K562 (cell line): ENCODE data around the gene NOTO. TPM values are rescaled to one million over a fixed set of nuclear protein-coding genes. Genes with fewer than 3 reads are reported as not detected.

Experiments used
- ATAC-seq: fragments of 200-7000 bp; cut with Tn5 transposase; 3 replicates; pipeline ENCODE4 v1.9.1; 2020; ENCODE audit warnings: moderate library complexity
- BruUV-seq: library from RNA; stranded (reverse); fragments of 400-500 nt; replicated peaks from 2 replicates; lab custom pipeline; 2021; lab: Mats Ljungman, UMichigan
- CTCF ChIA-PET: fragments of 300-600 bp; formaldehyde crosslinking; extraction: SDS; loops from one replicate; lab custom pipeline; 2021; ENCODE audit warnings: low intra/inter-chr PET ratio; lab: Yijun Ruan, JAX
- POLR2A ChIA-PET: fragments of 300-600, 350-650 bp; sonication (Branson Sonifier 250); formaldehyde crosslinking; extraction: SDS; loops from one replicate; lab custom pipeline; 2021; ENCODE audit warnings: antibody characterized with exemption, inconsistent platforms; lab: Yijun Ruan, JAX
- DNase-seq, 4 experiments: peaks; one replicate each; pipeline versions ENCODE4 v3.0.0 to v3.0.0-alpha.2; 2011 to 2018; ENCODE audit warnings: low spot score in 3 of 4, mixed read lengths in 3 of 4; ENCODE audit errors: extremely low read depth in 1 of 4
- FAIRE-seq: peaks from 2 replicates; lab custom pipeline; 2011; peaks lifted over from hg19 to GRCh38; lab: Jason Lieb, UNC
- H2AFZ ChIP-seq: 2 replicates; pipeline ENCODE4 v1.6.0; 2011; ENCODE audit warnings: low read depth, low read length, control low read depth, inconsistent platforms
- H3K27ac ChIP-seq: fragments of 200-600 bp; 3 replicates; pipeline ENCODE4 v1.8.0; 2011; ENCODE audit warnings: low read depth, mild to moderate bottlenecking, control low read depth, inconsistent platforms, low read length, moderate library complexity, mixed read lengths; ENCODE audit errors: extremely low read depth
- H3K27me3 ChIP-seq, 2 experiments: fragments of 300-600 bp in 1 of 2; 2 replicates in 1 of 2; 3 replicates in 1 of 2; pipeline versions ENCODE4 v1.6.0 to v1.8.0; 2011; ENCODE audit warnings: inconsistent platforms in 2 of 2, low read length in 2 of 2, mild to moderate bottlenecking in 1 of 2, mixed read lengths in 1 of 2, moderate library complexity in 1 of 2; ENCODE audit not compliant: control insufficient read depth in 2 of 2, insufficient read depth in 2 of 2
- H3K36me3 ChIP-seq: fragments of 300-600 bp; 3 replicates; pipeline ENCODE4 v1.8.0; 2011; ENCODE audit warnings: mild to moderate bottlenecking, low read length, inconsistent platforms; ENCODE audit not compliant: control insufficient read depth, insufficient read depth
- H3K4me1 ChIP-seq, 2 experiments: fragments of 200-600 bp in 1 of 2; replicated peaks in 1 of 2; 2 replicates in 1 of 2; 3 replicates in 1 of 2; pipeline versions ENCODE4 v1.5.1 to v1.8.0; 2011; ENCODE audit warnings: inconsistent platforms in 2 of 2, low read length in 2 of 2, mild to moderate bottlenecking in 1 of 2, mixed read lengths in 1 of 2, moderate library complexity in 1 of 2; ENCODE audit not compliant: control insufficient read depth in 2 of 2, insufficient read depth in 2 of 2
- H3K4me2 ChIP-seq: 2 replicates; pipeline ENCODE4 v1.6.1; 2011; ENCODE audit warnings: low read length, control low read depth, inconsistent platforms, mixed read lengths; ENCODE audit not compliant: insufficient read depth
- H3K4me3 ChIP-seq: fragments of 200-600 bp; sonication (generic), shearing (Covaris generic); 2 replicates; pipeline ENCODE4 v1.5.1; 2016; ENCODE audit warnings: control low read depth, inconsistent platforms
- H3K79me2 ChIP-seq: fragments of 200-600 bp; 3 replicates; pipeline ENCODE4 v1.8.0; 2011; ENCODE audit warnings: low read length, inconsistent platforms; ENCODE audit not compliant: control insufficient read depth, insufficient read depth
- H3K9ac ChIP-seq, 2 experiments: 2 replicates each; pipeline versions ENCODE4 v1.6.0 to v1.6.1; 2011; ENCODE audit warnings: low read depth in 2 of 2, low read length in 2 of 2, control low read depth in 1 of 2, inconsistent platforms in 1 of 2, mild to moderate bottlenecking in 1 of 2, mixed read lengths in 1 of 2; ENCODE audit not compliant: insufficient read depth in 1 of 2
- H3K9me1 ChIP-seq: one replicate; pipeline ENCODE4 v1.6.0; 2011; ENCODE audit warnings: inconsistent platforms, mild to moderate bottlenecking, low read length, moderate library complexity; ENCODE audit not compliant: control insufficient read depth, insufficient read depth
- H3K9me3 ChIP-seq: replicated peaks from 2 replicates; pipeline ENCODE4 v1.5.1; 2011; ENCODE audit warnings: low read depth, low read length, inconsistent platforms; ENCODE audit not compliant: control insufficient read depth, insufficient read depth
- H4K20me1 ChIP-seq: replicated peaks from 2 replicates; pipeline ENCODE4 v1.6.1; 2011; ENCODE audit warnings: low read length, inconsistent platforms, mixed read lengths; ENCODE audit not compliant: control insufficient read depth, insufficient read depth
- EGR1 ChIP-seq: fragments of 450-650 bp; conservative IDR thresholded peaks from 2 replicates; pipeline ENCODE4 v1.6.1; 2017; ENCODE audit warnings: mild to moderate bottlenecking
- ESRRA ChIP-seq: fragments of 450-650 bp; IDR thresholded peaks from 2 replicates; pipeline ENCODE4 v1.6.1; 2014; ENCODE audit warnings: low read depth, mild to moderate bottlenecking, moderate library complexity, borderline replicate concordance
- MED1 ChIP-seq: sonication (generic); formaldehyde crosslinking; IDR thresholded peaks from 2 replicates; pipeline ENCODE4 v1.8.1; 2023; ENCODE audit warnings: missing genetic modification reagents, borderline replicate concordance
- RBM14 ChIP-seq: fragments of 200-400 bp; formaldehyde crosslinking; IDR thresholded peaks from 2 replicates; pipeline ENCODE4 v1.6.1; 2018; ENCODE audit warnings: low read depth, mild to moderate bottlenecking, low read length, moderate library complexity, borderline replicate concordance; ENCODE audit not compliant: insufficient read depth
- SUPT5H ChIP-seq: fragments of 450-650 bp; IDR thresholded peaks from 2 replicates; pipeline ENCODE4 v1.6.1; 2016
- TAF1 ChIP-seq: IDR thresholded peaks from 2 replicates; pipeline ENCODE4 v1.6.1; 2011; ENCODE audit warnings: mild to moderate bottlenecking, low read length, moderate library complexity; ENCODE audit not compliant: insufficient read depth, control insufficient read depth, severe bottlenecking; ENCODE audit errors: extremely low read depth
- ZNF175 ChIP-seq: fragments of 200-800 bp; sonication (Bioruptor generic); IDR thresholded peaks from 2 replicates; pipeline ENCODE4 v1.6.1; 2016; ENCODE audit warnings: low read depth, mild to moderate bottlenecking, missing genetic modification characterization, missing compliant biosample characterization
- WGBS: fragments of 100-300 bp; shearing (Covaris generic); methylation state at CpG from one replicate; pipeline ENCODE4 v1.1.6; 2016; ENCODE audit warnings: low coverage, mixed read lengths; ENCODE audit not compliant: insufficient coverage; ENCODE audit errors: missing lambda C conversion rate; 5-methylcytosine and 5-hydroxymethylcytosine counted together
- in situ Hi-C: fragments of 300-500 bp; cut with MboI; formaldehyde crosslinking; loops from 4 replicates; pipeline ENCODE4 v1.15.0; 2018; ENCODE audit warnings: inconsistent platforms, mixed read lengths
- intact Hi-C: fragments of 100-400 bp; cut with micrococcal nuclease; formaldehyde crosslinking; loops from 2 replicates; pipeline ENCODE4 v1.14.2; 2022
- polyA plus RNA-seq, 8 experiments: library from polyadenylated mRNA; depleted of rRNA in 4 of 8; stranded (reverse) in 5 of 8; unstranded in 3 of 8; fragments of >200 nt; fragmentation: Nextera tagmentation in 2 of 8; fragmentation: Illumina TruSeq in 1 of 8; extraction: Ambion mirVana in 2 of 8; extraction: Trizol in 1 of 8; gene quantifications; 2 replicates each; pipeline versions ENCODE4 v1.2.1 to v1.2.3, GENCODE V29; 2011 to 2014; ENCODE audit warnings: inconsistent platforms in 1 of 8, missing spikeins in 1 of 8
- total RNA-seq, 7 experiments: library from RNA; depleted of rRNA in 6 of 7; stranded (reverse); fragments of >200 nt in 6 of 7; fragmentation: Illumina TruSeq in 2 of 7; extraction: Trizol in 2 of 7; gene quantifications; 2 replicates each; pipeline versions ENCODE4 v1.2.1 to v1.2.3, GENCODE V29; 2011 to 2021; ENCODE audit warnings: low replicate concordance in 1 of 7
- TF ChIP-seq, protein P1 (sequence below): fragments of 250-450 bp; sonication (Bioruptor Pico); IDR thresholded peaks from 2 replicates; pipeline ENCODE4 v1.5.0; 2020; ENCODE audit warnings: mild to moderate bottlenecking, borderline replicate concordance

NOTO gene
- total and polyA plus RNA-seq, 9 of the 15 experiments (the other 6 are each of a cell fraction or from before 2014, with no cell fraction given), result not detected

DNA sequence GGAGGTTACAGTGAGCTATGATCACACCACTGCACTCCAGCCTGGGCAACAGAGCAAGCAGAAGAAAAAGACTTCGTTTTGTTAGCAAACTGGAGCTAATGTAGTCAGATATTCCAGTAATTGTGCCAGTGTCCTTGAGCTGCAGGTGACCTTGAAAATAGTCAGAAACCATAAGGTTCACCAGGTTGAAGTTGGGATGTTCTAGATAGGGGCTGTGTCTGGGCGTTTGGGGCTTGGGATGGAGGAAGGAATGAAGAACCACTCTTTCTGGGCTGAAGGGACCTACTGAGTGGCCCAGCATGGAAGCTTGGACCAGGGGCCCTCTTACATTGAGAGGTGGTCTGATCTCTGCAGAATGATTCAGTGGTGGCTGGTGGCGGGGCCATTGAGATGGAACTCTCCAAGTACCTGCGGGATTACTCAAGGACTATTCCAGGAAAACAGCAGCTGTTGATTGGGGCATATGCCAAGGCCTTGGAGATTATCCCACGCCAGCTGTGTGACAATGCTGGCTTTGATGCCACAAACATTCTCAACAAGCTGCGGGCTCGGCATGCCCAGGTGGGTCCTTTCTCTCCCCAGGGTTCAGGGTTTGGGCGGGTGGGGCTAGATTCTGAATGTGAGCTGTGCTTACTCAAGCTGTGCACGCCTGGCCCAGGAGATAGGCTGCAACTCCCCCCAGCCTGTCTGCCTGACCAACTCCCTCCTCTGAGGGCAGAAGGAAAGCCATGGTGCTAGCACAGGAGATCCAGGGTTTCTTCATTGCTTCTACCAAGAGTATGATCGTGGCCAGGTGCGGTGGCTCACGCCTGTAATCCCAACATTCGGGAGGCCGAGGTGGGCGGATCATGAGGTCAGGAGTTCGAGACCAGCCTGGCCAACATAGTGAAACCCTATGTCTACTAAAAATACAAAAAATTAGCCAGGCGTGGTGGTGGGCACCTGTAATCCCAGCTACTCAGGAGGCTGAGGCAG, 48.8 kb downstream of the NOTO start:
- 0 out of 2 replicates have a peak, but pooled peaks cover 2% of the 10 kb centered on the region for H4K20me1 ChIP-seq
- no peaks in the 10 kb centered on the region for H3K9me3 ChIP-seq
- no peak overlapping the region for H3K9ac ChIP-seq
- no peaks in the 10 kb centered on the region for H3K9me1 ChIP-seq
- in situ Hi-C loops, result no loop called here
- CTCF ChIA-PET, result no interaction called here
- H3K27me3 ChIP-seq, result no peaks in the 10 kb centered on the region
- WGBS, result 88% methylated on average over 16 of the region's 17 CpGs
- no TSS peak for BruUV-seq
- TF ChIP-seq EGR1, result 0 out of 2 replicates have a peak, but pooled peaks have one; percentile 6
- no peak for TF ChIP-seq TAF1
- TF ChIP-seq SUPT5H, result 0 out of 2 replicates have a peak, but pooled peaks have one; percentile 19
- TF ChIP-seq ZNF175 (CRISPR knock-in tag), result no peak
- no peak for TF ChIP-seq MED1 (CRISPR knock-in tag)
- TF ChIP-seq, protein P1, sequence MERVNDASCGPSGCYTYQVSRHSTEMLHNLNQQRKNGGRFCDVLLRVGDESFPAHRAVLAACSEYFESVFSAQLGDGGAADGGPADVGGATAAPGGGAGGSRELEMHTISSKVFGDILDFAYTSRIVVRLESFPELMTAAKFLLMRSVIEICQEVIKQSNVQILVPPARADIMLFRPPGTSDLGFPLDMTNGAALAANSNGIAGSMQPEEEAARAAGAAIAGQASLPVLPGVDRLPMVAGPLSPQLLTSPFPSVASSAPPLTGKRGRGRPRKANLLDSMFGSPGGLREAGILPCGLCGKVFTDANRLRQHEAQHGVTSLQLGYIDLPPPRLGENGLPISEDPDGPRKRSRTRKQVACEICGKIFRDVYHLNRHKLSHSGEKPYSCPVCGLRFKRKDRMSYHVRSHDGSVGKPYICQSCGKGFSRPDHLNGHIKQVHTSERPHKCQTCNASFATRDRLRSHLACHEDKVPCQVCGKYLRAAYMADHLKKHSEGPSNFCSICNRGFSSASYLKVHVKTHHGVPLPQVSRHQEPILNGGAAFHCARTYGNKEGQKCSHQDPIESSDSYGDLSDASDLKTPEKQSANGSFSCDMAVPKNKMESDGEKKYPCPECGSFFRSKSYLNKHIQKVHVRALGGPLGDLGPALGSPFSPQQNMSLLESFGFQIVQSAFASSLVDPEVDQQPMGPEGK (CRISPR knock-in tag), result no peak
- no peak for TF ChIP-seq RBM14
- 0 out of 2 replicates have a peak, but pooled peaks have one; percentile 22 for TF ChIP-seq ESRRA
- TF ChIP-seq, all 486 proteins: peak for 3
- DNase-seq (no peak), FAIRE-seq (no peak), ATAC-seq (no peak)
- Histone ChIP-seq H3K4me2 (no peak overlapping the region), H3K4me3 (no peak overlapping the region), H2AFZ (no peak overlapping the region), H3K36me3 (peaks cover 86% of the 10 kb centered on the region), H3K79me2 (0 out of 3 replicates have a peak, but pooled peaks cover 9% of the 10 kb centered on the region), H3K4me1 (peaks cover 0 to 10% of the 10 kb centered on the region in 2 experiments; a peak in 3 of 5 replicates), H3K27ac (no peak overlapping the region)
- POLR2A ChIA-PET, result interaction anchor here (1.2 to 1.6 kb wide), 4 partner anchors 9 to 285 kb away, joined by 4 to 9 read pairs (median 4); partner anchors contain the start of genes CCT7 and PRADC1
- intact Hi-C loops, result loop anchor here (10.0 kb wide), 1 partner anchor 266 kb away; no protein-coding TSS in a partner anchor
